Germinal center (tissue), 1 donor: ENCODE results near the gene HAVCR2.

Source experiments
- DNase-seq: peaks from one replicate; pipeline ENCODE4 v3.0.0; 2012; ENCODE audit warnings: mixed read lengths, low spot score

The HAVCR2 gene

DNA sequence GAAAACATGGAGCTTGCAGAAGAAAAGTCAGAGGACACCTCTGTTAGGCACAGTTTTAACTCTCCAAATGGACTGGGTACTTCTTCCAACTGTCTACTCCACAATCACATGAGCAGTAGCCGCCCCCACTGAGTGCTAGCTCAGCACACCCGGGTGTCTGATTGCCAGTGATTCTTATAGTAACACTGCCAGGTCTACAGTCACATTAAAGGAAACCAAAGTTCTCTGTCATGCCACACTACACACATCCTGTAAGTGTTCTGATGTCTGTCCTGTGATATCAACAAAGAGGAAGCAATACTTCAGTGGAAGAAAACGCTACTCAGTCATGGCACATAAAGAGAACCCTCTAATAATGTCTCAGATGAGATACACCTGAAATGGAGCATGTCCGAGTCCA lies at the start of gene HAVCR2:
TSS of gene HAVCR2 (minus strand) at position 69 of the 400 bp plus-strand sequence. CDS start at position 8, 61 bp downstream.
- peak; percentile 77 for DNase-seq

GRCh38 chr5:157157293-157157891 lies 48.5 kb upstream of the HAVCR2 start:
- DNase-seq = no peak

- DNase-seq = no peak
Observed at GRCh38 chr5:157155297-157155696, 46.5 kb upstream of the HAVCR2 start.

- no peak for DNase-seq
Observed at GRCh38 chr5:157150995-157151394, 42.2 kb upstream of the HAVCR2 start.

GRCh38 chr5:157148734-157149615 lies 40.1 kb upstream of the HAVCR2 start:
- DNase-seq = peak; percentile 79

GRCh38 chr5:157143127-157143971 lies 34.5 kb upstream of the HAVCR2 start:
- peak; percentile 81 for DNase-seq

- DNase-seq = peak; percentile 99
Observed at GRCh38 chr5:157142317-157143126, 33.7 kb upstream of the HAVCR2 start, which contains the start of gene MED7. TSS of gene MED7 (minus strand) at chr5:157142865. CDS start at chr5:157139431, 3,434 bp downstream.

DNA sequence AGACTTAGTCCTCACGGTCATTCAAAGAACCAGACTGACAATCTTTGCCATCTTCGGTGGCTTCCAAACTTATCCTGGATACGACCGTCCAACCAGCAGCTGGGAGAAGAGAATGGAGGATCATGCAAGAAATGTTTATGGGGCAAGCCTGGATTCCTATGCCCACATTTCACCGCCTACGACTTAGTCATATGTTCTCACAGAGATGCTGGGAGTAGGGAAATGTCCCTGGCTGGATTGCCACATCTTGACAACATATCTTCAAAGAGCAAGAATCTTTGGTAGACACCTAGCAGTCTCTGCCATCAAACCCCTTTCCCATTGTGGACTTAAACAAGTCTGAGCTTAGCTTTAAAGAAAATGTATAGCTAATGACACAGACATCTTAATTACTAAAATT lies 28.8 kb upstream of the HAVCR2 start:
- DNase-seq = no peak

GRCh38 chr5:157132281-157132612 lies 23.4 kb upstream of the HAVCR2 start:
- DNase-seq = no peak

- peak; percentile 37 for DNase-seq
Observed at GRCh38 chr5:157130925-157131324, 22.1 kb upstream of the HAVCR2 start.

DNA sequence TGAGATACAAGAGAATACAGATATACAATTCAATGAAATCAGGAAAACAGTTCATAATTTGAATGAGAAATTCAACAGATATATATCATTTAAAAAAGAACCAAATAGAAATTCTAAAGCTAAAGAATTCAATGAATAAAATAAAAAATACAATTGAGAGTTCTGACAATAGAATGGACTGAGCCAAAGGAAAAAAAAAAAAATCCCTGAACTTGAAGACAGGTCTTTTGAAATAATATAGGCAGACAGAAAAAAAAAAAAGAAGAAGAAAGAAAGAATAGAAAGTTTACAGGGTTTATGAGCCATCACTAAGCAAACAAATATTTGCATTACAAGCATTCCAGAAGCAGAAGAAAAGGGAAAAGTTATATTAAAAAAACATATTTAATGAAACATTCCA lies 12.9 kb upstream of the HAVCR2 start:
- DNase-seq = no peak

DNA sequence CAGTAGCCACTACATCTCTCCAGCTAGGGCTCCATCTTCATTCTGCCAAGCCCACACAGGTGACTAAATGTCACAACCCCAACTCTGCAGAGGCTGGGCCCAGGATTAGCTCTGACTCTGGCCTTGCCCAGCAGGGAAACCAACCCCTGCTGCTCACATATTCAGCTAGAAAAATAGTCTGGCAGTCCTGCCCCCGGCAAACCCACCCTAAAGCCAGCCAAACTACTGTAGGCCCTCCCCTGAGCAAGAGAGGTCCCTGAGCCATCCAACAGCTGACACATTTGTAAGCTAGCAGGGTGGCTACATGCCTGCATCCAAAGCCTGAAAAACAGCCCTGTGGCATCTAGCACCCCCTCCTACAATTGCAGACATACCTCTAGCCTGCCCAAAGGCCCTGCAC lies 11.3 kb upstream of the HAVCR2 start:
- no peak for DNase-seq

GRCh38 chr5:157116483-157116954 lies 7.7 kb upstream of the HAVCR2 start:
- DNase-seq = no peak

DNA sequence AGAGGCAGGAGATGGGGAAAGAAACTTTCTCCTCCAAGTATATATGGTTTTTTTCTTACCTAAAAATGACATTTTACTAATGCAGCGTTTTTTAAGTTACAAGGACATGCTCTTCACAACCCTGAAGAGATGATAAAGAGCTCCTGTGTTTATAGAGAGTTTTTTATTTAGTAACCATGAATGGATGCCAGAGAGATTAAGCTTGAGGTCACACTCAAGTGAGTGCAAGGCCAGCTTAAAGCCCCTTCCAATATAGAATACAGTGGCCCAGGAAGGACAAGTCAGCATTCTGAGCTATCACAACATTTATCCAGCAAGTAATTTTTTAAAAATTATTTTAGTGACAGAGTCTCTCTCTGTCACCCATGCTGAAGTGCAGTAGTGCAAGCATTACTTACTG lies 6.7 kb upstream of the HAVCR2 start:
- no peak for DNase-seq

GRCh38 chr5:157115012-157115411 lies 6.2 kb upstream of the HAVCR2 start:
- DNase-seq = no peak

GRCh38 chr5:157113002-157113401 lies 4.2 kb upstream of the HAVCR2 start:
- DNase-seq = no peak

- peak; percentile 26 for DNase-seq
Observed at GRCh38 chr5:157109744-157110143, 900 bp upstream of the HAVCR2 start.

DNA sequence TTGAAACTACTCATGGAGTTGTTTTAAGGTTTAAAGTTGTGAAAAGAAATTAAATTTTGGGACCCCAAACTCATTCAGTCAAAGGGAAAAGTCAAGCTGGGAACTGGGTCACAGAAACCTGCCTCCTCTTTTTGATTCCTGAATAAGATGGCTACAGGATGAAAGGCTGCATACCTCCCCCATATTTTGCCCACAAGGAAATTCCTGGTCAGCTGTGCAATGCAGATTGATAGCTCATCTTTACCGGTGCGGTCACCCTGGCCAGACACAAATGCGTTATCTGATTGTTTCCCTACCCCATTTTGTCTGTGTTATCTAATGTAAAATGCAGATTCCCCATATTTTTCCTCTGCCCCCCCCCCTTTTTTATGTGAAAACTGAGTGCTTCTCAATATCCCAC lies 1.3 kb downstream of the HAVCR2 start:
- DNase-seq = no peak

GRCh38 chr5:157106630-157107461 lies 2.0 kb downstream of the HAVCR2 start:
- no peak for DNase-seq

GRCh38 chr5:157100140-157100679 lies 8.6 kb downstream of the HAVCR2 start:
- DNase-seq = no peak
